B cell (primary cell): ENCODE results near the gene PAIP2. TPM values are rescaled to one million over a fixed set of nuclear protein-coding genes. Genes with fewer than 3 reads are reported as not detected.

ENCODE experiments used
- ATAC-seq: fragments of 200-7000 bp; cut with Tn5 transposase; one replicate; pipeline ENCODE4 v1.10.0; 2021; ENCODE audit warnings: low read depth, mild to moderate bottlenecking, moderate number of reproducible peaks, moderate library complexity
- CTCF ChIA-PET: fragments of 350-600 bp; sonication (Branson Sonifier 250); formaldehyde crosslinking; loops from one replicate; lab custom pipeline; 2021; ENCODE audit warnings: antibody characterized with exemption, inconsistent platforms; lab: Charles Lee
- POLR2A ChIA-PET: fragments of 350-600 bp; sonication (Branson Sonifier 250); formaldehyde crosslinking; loops from one replicate; lab custom pipeline; 2021; ENCODE audit warnings: antibody characterized with exemption; lab: Charles Lee
- DNase-seq: peaks from one replicate; pipeline ENCODE4 v3.0.0; 2013
- H2AFZ ChIP-seq: 2 replicates; pipeline ENCODE4 v1.6.1; 2012; ENCODE audit warnings: mild to moderate bottlenecking, low read depth, low read length; ENCODE audit not compliant: insufficient read depth, poor library complexity, severe bottlenecking
- H3K27ac ChIP-seq, 2 donors: 1 replicate in 1 of 2; 2 replicates in 1 of 2; pipeline ENCODE4 v1.5.1; 2012 to 2013; ENCODE audit warnings: low read length in 2 of 2, mild to moderate bottlenecking in 2 of 2, moderate library complexity in 1 of 2
- H3K27me3 ChIP-seq, 4 experiments: fragments of 200-600 bp in 1 of 4; sonication (generic) in 1 of 4; replicated peaks in 1 of 4; 1 replicate in 2 of 4; 2 replicates in 2 of 4; pipeline versions ENCODE4 v1.6.1 to v1.7.0; 2013 to 2016; ENCODE audit warnings: low read length in 3 of 4, mild to moderate bottlenecking in 2 of 4, mixed read lengths in 1 of 4, moderate library complexity in 1 of 4; ENCODE audit not compliant: insufficient read depth in 4 of 4, control insufficient read depth in 3 of 4; ENCODE audit errors: control extremely low read depth in 1 of 4
- H3K36me3 ChIP-seq, 2 experiments: replicated peaks in 1 of 2; 1 replicate in 1 of 2; 2 replicates in 1 of 2; pipeline versions ENCODE4 v1.6.1 to v1.7.1; 2013; ENCODE audit warnings: low read length in 1 of 2; ENCODE audit not compliant: insufficient read depth in 2 of 2, control insufficient read depth in 1 of 2; ENCODE audit errors: control extremely low read depth in 1 of 2, extremely low read depth in 1 of 2
- H3K4me1 ChIP-seq, 2 donors: fragments of 200-600 bp in 1 of 2; sonication (generic) in 1 of 2; 1 replicate in 1 of 2; 2 replicates in 1 of 2; pipeline versions ENCODE4 v1.5.1 to v1.6.1; 2013 to 2017; ENCODE audit warnings: low read length in 2 of 2; ENCODE audit not compliant: control insufficient read depth in 2 of 2, insufficient read depth in 2 of 2
- H3K4me2 ChIP-seq: replicated peaks from 2 replicates; pipeline ENCODE3; 2012; ENCODE audit warnings: mild to moderate bottlenecking, low read depth, low read length; ENCODE audit not compliant: poor library complexity, severe bottlenecking
- H3K4me3 ChIP-seq, 5 experiments: fragments of 200-600 bp in 1 of 5; sonication (generic) in 1 of 5; 1 replicate in 3 of 5; 2 replicates in 2 of 5; pipeline versions ENCODE4 v1.5.1 to v1.7.0; 2011 to 2016; ENCODE audit warnings: low read length in 4 of 5, mild to moderate bottlenecking in 4 of 5, low read depth in 2 of 5, control low read depth in 1 of 5, moderate library complexity in 1 of 5; ENCODE audit not compliant: insufficient read depth in 1 of 5; ENCODE audit errors: control extremely low read depth in 1 of 5, extremely low read depth in 1 of 5
- H3K79me2 ChIP-seq: fragments of 200-600 bp; sonication (generic); one replicate; pipeline ENCODE4 v1.6.0; 2016; ENCODE audit warnings: low read length; ENCODE audit not compliant: control insufficient read depth, insufficient read depth
- H3K9ac ChIP-seq: fragments of 200-600 bp; sonication (generic); 2 replicates; pipeline ENCODE4 v1.6.1; 2017; ENCODE audit warnings: mild to moderate bottlenecking, low read length, moderate library complexity
- H3K9me3 ChIP-seq, 3 donors: one replicate each; pipeline versions ENCODE4 v1.6.1 to v1.7.1; 2013; ENCODE audit warnings: low read length in 2 of 3; ENCODE audit not compliant: control insufficient read depth in 2 of 3, insufficient read depth in 1 of 3; ENCODE audit errors: control extremely low read depth in 1 of 3
- H4K20me1 ChIP-seq: 2 replicates; pipeline ENCODE4 v1.6.0; 2012; ENCODE audit warnings: mild to moderate bottlenecking, low read length; ENCODE audit not compliant: insufficient read depth, control insufficient read depth, poor library complexity, severe bottlenecking
- H3K27ac Mint-ChIP-seq: one replicate; pipeline ENCODE4 v1.8.0; 2021; ENCODE audit warnings: mixed read lengths
- H3K27me3 Mint-ChIP-seq: one replicate; pipeline ENCODE4 v1.8.0; 2021; ENCODE audit warnings: mixed read lengths
- H3K4me1 Mint-ChIP-seq: one replicate; pipeline ENCODE4 v1.8.0; 2021; ENCODE audit warnings: mixed read lengths
- H3K4me3 Mint-ChIP-seq: one replicate; pipeline ENCODE4 v1.8.0; 2021; ENCODE audit warnings: mixed read lengths
- H3K9me3 Mint-ChIP-seq: one replicate; pipeline ENCODE4 v1.8.0; 2022; ENCODE audit warnings: mixed read lengths; ENCODE audit not compliant: insufficient read depth
- CTCF ChIP-seq: fragments of 200-600 bp; IDR thresholded peaks from one replicate; pipeline ENCODE4 v1.8.0; 2022; ENCODE audit warnings: antibody characterized with exemption, mild to moderate bottlenecking
- EZH2 ChIP-seq: IDR thresholded peaks from 2 replicates; pipeline ENCODE4 v1.6.1; 2012; ENCODE audit warnings: borderline replicate concordance, low read depth, mild to moderate bottlenecking, moderate library complexity, low read length; ENCODE audit not compliant: insufficient read depth, poor library complexity, severe bottlenecking
- WGBS: methylation state at CpG from one replicate; pipeline ENCODE4 v1.1.5; 2013; ENCODE audit warnings: missing lambda C conversion rate; ENCODE audit not compliant: insufficient coverage; 5-methylcytosine and 5-hydroxymethylcytosine counted together
- intact Hi-C: fragments of 100-400 bp; cut with micrococcal nuclease; formaldehyde crosslinking; loops from one replicate; pipeline ENCODE4 v1.10.0; 2022
- polyA plus RNA-seq: library from polyadenylated mRNA; depleted of rRNA; stranded (reverse); fragments of >200 nt; gene quantifications from 2 replicates; pipeline ENCODE4 v1.2.3, GENCODE V29; 2012
- small RNA-seq: library from RNA; depleted of rRNA; stranded (forward); fragments of <200 nt; gene quantifications from one replicate; pipeline ENCODE3, GENCODE V24; 2012; ENCODE audit warnings: low replicate concordance, low read depth; ENCODE audit not compliant: insufficient read length
- total RNA-seq, 2 donors: library from RNA; stranded (reverse); fragments of 120-200 nt in 1 of 2; gene quantifications; 1 replicate in 1 of 2; 2 replicates in 1 of 2; pipeline versions ENCODE4 v1.2.3 to v1.2.4, GENCODE V29; 2013 to 2022

PAIP2 gene
- total and polyA plus RNA-seq, 2 donors (not counting 1 experiment from before 2014, with no cell fraction given) = 38.5 to 121 TPM

- Histone ChIP-seq H4K20me1 (no peaks in the 10 kb centered on the region), H3K4me3 (no peak overlapping the region), H3K9me3 (no peaks in the 10 kb centered on the region), H3K27me3 (no peaks in the 10 kb centered on the region), H3K9ac (no peak overlapping the region), H3K27ac (no peak overlapping the region), H3K79me2 (no peaks in the 10 kb centered on the region), H3K4me2 (no peak overlapping the region), H2AFZ (no peak overlapping the region), H3K4me1 (no peaks in the 10 kb centered on the region), H3K36me3 (peaks cover 0 to 12% of the 10 kb centered on the region in 2 experiments)
- H3K4me3 Mint-ChIP-seq = no peak overlapping the region
- H3K27me3 Mint-ChIP-seq = no peaks in the 10 kb centered on the region
- ChIA-PET POLR2A (no interaction called here), CTCF (interaction anchor here (0.9 to 8.0 kb wide), 3 partner anchors 10 to 550 kb away, joined by 3 to 168 read pairs (median 43); no protein-coding TSS in a partner anchor)
- DNase-seq = no peak
- peaks cover 2% of the 10 kb centered on the region for H3K4me1 Mint-ChIP-seq
- TF ChIP-seq EZH2 (no peak), CTCF (no peak)
- intact Hi-C loops = no loop called here
- no CpG with 5 or more reads among the region's 1 CpG for WGBS
- no peak for ATAC-seq
- H3K9me3 Mint-ChIP-seq = no peaks in the 10 kb centered on the region
- H3K27ac Mint-ChIP-seq = no peak overlapping the region
Measured at GRCh38 chr5:139418793-139419192, 77.1 kb downstream of the PAIP2 start.

Small RNAs within 50 kb of the gene (small RNA-seq; reads per million reads assigned to genes)
- gene RNA5SP195 = not detected

Other genes starting within 250 kb of the PAIP2 start
- 17.9 and 19.8 TPM in 2 replicates for gene SIL1, start 143.5 kb upstream of the PAIP2 start, total RNA-seq
- gene SIL1, start 143.5 kb upstream of the PAIP2 start, polyA plus RNA-seq = 13.7 and 16.9 TPM in 2 replicates
- gene MATR3, start 48.1 kb upstream of the PAIP2 start, total RNA-seq = 243 and 271 TPM in 2 replicates
- gene MATR3, start 48.1 kb upstream of the PAIP2 start, polyA plus RNA-seq = 76.7 and 179 TPM in 2 replicates
- 5.8 and 6.4 TPM in 2 replicates for gene SLC23A1, start 41.4 kb downstream of the PAIP2 start, total RNA-seq
- 9.6 and 12.3 TPM in 2 replicates for gene SLC23A1, start 41.4 kb downstream of the PAIP2 start, polyA plus RNA-seq
- gene MZB1, start 48.1 kb downstream of the PAIP2 start, total RNA-seq = 71.8 and 72.2 TPM in 2 replicates
- 306 and 375 TPM in 2 replicates for gene MZB1, start 48.1 kb downstream of the PAIP2 start, polyA plus RNA-seq
- 3.0 and 3.7 TPM in 2 replicates for gene PROB1, start 53.2 kb downstream of the PAIP2 start, total RNA-seq
- 1.1 and 1.2 TPM in 2 replicates for gene PROB1, start 53.2 kb downstream of the PAIP2 start, polyA plus RNA-seq
- gene SPATA24, start 62.2 kb downstream of the PAIP2 start, total RNA-seq = 6.4 and 8.2 TPM in 2 replicates
- gene SPATA24, start 62.2 kb downstream of the PAIP2 start, polyA plus RNA-seq = 2.0 and 4.6 TPM in 2 replicates
- 13.6 and 16.5 TPM in 2 replicates for gene DNAJC18, start 97.7 kb downstream of the PAIP2 start, total RNA-seq
- 2.0 and 2.1 TPM in 2 replicates for gene DNAJC18, start 97.7 kb downstream of the PAIP2 start, polyA plus RNA-seq
- not detected in 2 replicates for gene ECSCR, start 120.9 kb downstream of the PAIP2 start, total RNA-seq
- gene ECSCR, start 120.9 kb downstream of the PAIP2 start, polyA plus RNA-seq = not detected in 2 replicates
- not detected in 2 replicates for gene SMIM33, start 129.2 kb downstream of the PAIP2 start, total RNA-seq
- not detected in 2 replicates for gene SMIM33, start 129.2 kb downstream of the PAIP2 start, polyA plus RNA-seq
- 0.29 and 1.1 TPM in 2 replicates for gene STING1, start 140.9 kb downstream of the PAIP2 start, total RNA-seq
- gene STING1, start 140.9 kb downstream of the PAIP2 start, polyA plus RNA-seq = 2.8 and 5.3 TPM in 2 replicates
- gene UBE2D2, start 219.5 kb downstream of the PAIP2 start, total RNA-seq = 168 and 183 TPM in 2 replicates
- 64.3 and 83.4 TPM in 2 replicates for gene UBE2D2, start 219.5 kb downstream of the PAIP2 start, polyA plus RNA-seq